GM12873 (cell line): ENCODE results near the gene MORC2.

Experiments used
- TF ChIP-seq, protein P1 (sequence below): IDR thresholded peaks from 2 replicates; pipeline ENCODE4 v1.5.1; 2012; ENCODE audit warnings: low read depth, mild to moderate bottlenecking, moderate library complexity, low read length, control low read depth; ENCODE audit not compliant: insufficient read depth; ENCODE audit errors: missing control alignments

Gene MORC2

DNA sequence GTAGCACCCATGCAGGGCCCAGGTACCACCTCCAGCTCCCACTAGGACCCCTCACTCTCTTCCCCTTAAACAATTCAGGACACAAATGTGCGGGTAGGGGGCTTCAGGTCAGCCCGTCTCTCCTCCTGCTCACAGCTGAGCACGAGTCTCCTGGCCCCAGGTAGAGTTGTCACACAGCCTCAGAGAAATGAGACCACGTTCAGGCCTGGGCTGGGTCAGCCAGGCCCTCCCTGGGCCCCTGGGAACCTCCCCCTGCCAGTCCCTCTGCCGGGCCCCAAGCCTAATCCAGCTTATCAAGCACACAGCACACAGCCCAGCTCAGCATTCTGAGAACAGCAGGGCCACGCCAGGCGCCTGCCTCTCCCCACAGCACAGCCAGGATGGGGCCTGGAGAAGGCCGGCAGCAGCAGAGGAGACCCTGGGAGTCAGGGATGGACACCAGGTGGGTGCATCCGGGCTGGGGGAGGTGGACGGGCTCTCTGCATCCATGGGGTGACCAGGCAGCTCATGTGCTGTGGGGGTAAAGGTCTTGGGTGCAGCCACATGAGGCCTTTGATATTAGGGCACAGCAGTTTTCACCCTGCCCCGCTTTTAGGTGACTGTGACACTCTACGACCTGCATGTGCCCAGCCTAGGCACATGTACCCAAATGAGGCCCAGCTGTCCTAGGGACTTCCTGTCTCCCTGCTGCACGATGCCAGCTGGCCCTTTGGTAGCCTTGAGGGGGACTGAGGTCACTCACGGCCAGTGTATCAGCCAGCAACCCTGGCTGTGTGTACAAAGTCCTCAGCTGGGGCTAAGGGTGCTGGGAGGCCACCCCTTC, 87.0 kb downstream of the MORC2 start:
- TF ChIP-seq, protein P1, sequence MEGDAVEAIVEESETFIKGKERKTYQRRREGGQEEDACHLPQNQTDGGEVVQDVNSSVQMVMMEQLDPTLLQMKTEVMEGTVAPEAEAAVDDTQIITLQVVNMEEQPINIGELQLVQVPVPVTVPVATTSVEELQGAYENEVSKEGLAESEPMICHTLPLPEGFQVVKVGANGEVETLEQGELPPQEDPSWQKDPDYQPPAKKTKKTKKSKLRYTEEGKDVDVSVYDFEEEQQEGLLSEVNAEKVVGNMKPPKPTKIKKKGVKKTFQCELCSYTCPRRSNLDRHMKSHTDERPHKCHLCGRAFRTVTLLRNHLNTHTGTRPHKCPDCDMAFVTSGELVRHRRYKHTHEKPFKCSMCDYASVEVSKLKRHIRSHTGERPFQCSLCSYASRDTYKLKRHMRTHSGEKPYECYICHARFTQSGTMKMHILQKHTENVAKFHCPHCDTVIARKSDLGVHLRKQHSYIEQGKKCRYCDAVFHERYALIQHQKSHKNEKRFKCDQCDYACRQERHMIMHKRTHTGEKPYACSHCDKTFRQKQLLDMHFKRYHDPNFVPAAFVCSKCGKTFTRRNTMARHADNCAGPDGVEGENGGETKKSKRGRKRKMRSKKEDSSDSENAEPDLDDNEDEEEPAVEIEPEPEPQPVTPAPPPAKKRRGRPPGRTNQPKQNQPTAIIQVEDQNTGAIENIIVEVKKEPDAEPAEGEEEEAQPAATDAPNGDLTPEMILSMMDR = no peak

DNA sequence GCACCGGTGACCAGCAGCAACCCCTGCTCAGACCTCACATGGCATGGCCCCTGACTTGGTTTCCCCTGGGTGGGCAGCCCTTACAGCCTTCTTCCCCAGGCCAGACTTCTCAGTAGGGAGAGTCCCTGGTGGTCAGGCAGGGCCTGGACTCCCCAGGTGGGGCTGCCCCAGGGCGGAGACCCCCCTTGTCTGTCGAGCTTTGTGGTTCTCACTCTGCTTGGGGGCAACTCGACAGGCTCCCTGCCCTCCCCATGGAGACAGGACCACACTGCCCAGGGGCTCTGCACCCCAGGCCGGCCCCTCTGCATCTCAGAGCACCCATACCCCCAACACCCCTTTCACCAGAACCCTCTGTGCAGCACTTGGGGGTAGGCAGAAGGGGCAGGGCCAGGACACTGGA, 87.7 kb downstream of the MORC2 start:
- TF ChIP-seq, protein P1 = no peak

DNA sequence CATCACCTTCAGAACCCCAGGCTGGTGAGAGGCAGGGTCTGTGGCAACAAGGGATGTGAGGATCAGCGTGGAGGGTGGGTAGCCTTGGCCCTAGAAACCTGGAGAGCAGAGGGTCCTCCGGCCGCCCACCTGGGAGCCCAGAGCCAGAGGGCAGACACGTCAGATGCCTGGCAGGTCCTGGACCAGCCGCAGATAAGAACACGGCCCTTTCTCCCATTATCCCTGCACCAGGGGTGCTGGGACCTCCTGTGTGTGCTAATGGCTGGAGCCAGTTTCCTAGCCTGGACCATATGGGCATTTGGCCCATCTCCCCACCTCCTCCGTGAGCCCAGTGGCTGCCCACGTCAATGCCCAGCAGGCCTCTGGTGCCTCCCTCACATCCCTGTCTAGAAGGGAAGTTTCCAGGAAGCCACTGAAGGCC, 88.4 kb downstream of the MORC2 start:
- TF ChIP-seq, protein P1 = no peak

DNA sequence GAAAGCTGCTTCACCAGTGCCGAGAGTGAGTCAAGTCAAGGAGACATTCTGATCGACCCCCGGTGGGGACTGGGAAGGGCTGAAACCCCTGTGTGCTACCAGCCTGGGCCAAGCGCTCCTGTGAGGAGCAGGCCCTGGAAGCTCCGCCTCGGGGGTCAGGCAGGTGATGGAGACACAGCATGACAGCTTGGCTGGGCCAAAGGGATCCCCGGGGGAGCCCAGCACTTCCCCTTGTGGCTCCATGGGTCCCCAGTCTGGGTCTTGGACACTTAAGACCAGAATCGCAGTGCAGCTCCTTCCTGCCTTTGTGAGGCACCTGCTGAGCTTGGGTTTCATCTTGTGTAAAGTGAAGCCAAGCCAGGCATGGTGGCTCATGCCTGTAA, 89.2 kb downstream of the MORC2 start:
- TF ChIP-seq, protein P1 = no peak

DNA sequence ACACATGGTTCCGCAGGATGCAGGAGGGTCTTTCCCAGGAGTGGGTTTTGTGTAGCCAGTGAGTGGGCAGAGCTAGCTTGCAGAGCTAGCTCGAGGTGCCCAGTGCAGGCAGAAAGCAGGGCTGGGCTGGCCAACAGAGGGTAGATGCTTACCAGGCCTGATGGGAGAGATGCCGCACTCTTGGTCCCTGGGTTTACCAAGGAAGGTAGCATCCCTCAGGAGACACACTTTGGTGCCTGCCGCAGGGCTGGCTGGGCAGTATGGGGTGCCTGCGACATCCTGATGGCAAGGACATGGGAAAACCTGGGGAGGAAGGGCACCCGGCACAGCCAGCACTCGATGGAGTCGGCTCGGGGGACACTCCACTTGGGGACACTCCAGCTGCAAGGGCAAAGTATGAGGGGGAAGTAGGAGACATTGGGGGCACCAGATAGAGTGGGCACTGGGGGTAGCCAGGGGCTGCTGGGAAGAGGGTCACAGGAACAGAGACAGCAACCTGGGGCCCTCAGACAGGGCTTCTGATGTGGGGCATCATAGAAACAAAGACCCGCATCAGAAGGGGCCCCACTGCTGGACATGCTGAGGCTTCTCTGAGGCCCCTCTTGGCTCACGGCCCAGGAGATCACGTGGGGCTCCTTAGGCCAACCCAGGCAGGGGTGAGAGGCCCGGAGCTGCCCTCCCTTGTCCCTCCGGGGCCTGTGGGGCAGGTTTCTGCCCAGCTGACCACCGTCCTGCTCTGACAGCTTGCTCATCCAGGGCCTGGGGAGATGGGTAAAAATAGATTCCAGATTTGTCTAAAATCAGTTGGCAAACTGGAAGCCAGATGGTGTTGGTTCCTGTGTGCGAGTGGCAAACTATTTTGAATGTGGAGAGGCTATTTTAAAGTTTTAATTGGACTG, 89.8 kb downstream of the MORC2 start:
- TF ChIP-seq, protein P1 = no peak

DNA sequence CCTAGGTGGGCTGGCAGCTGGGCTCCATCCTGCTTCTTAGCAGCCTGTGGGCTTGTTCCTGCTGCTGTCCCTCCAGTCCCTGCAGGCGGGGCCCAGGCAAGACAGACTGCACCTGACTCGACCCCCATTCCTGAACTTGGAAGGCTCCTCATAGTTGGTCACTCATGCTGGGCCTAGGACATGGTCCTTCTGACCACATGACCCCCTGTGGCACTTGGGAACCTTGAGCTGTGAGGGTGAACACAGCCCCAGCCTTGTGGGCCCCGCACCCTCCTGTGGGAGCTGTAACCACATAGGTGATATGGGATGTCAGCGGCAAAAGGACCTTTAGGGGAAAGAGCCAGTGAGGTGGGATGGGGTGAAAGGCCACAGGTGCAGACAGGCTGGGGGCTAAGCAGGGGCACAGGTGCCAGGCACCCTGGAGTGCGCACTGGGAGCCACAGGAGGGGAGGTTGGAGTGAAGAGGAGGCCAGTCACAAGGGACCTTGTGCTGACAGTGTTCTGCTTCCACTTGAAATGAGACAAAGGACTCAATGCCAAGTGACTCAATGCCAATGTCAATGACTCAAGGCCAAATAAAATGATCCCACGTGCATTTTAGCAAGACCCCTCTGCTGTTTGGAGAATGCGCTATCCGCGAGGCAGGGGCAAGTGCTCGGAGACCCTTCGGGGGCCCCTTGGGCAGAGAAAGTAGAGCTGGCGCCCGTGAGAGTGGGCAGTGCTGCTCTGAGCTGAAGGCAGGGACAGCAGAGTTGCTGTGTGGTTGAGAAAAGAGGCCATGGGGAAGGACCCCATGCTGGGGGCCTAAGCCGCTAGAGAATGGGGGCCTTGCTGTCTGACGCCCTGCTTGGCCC, 90.7 kb downstream of the MORC2 start:
- TF ChIP-seq, protein P1 = no peak
